ENCODE results near the gene KRIT1. TPM values are rescaled to one million over a fixed set of nuclear protein-coding genes. Genes with fewer than 3 reads are reported as not detected.

Gene KRIT1
- total RNA-seq, 1 donor from 2014 or later: 94.5 TPM

- no peak overlapping the region for H3K27ac ChIP-seq
- no peaks in the 10 kb centered on the region for H3K4me1 ChIP-seq
- TF ChIP-seq POLR2AphosphoS5 (IDR thresholded peaks at IDR 0.05; ENCODE audit: insufficient read depth in 1 of 2, low read depth in 1 of 2) (no peak), POLR2A (IDR thresholded peaks at IDR 0.05) (no peak), CTCF (IDR thresholded peaks at IDR 0.05) (no peak)
- no peak for DNase-seq (ENCODE audit: extremely low spot score in 2 of 2)
- no peaks in the 10 kb centered on the region for H3K27me3 ChIP-seq
- intact Hi-C loops (cut with DNase I): no loop called here
- no peaks in the 10 kb centered on the region for H3K9me3 ChIP-seq
- H3K4me3 ChIP-seq: no peak overlapping the region
- no peaks in the 10 kb centered on the region for H3K36me3 ChIP-seq
Observed at GRCh38 chr7:92156990-92157389, 88.7 kb downstream of the KRIT1 start.

DNA sequence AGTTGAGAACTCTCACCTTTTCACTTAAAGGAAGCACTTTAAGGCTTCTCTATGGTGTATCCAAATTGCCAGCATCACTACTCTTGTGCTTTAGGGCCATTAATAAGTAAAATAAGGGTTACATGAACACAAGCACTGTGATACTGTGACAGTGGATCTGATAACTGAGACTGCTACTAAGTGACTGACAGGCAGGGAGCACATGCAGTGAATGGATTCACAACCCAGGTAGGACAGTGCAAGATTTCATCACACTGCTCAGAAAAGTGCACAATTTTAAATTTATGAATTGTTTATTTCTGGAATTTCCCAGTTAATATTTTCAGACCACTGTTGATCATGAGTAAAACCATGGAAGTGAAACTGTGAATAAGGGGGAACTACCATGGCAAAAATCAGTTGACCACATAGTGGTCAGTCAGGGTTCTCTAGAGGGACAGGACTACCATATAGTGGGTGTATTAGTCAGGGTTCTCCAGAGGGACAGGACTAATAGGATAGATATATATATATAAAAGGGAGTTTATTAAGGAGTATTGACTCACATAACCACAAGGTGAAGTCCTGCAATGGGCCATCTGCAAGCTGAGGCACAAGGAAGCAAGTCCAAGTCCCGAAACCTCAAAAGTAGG is 90.5 kb downstream of the KRIT1 start:
- Histone ChIP-seq H3K27me3 (no peaks in the 10 kb centered on the region), H3K4me1 (no peaks in the 10 kb centered on the region), H3K27ac (no peak overlapping the region), H3K9me3 (no peaks in the 10 kb centered on the region), H3K4me3 (no peak overlapping the region), H3K36me3 (no peaks in the 10 kb centered on the region)
- intact Hi-C loops (cut with DNase I): no loop called here
- no peak for DNase-seq (ENCODE audit: extremely low spot score in 2 of 2)
- no peak for TF ChIP-seq POLR2A (IDR thresholded peaks at IDR 0.05)
- TF ChIP-seq CTCF (IDR thresholded peaks at IDR 0.05): no peak
- no peak for TF ChIP-seq POLR2AphosphoS5 (IDR thresholded peaks at IDR 0.05; ENCODE audit: insufficient read depth in 1 of 2, low read depth in 1 of 2)

DNA sequence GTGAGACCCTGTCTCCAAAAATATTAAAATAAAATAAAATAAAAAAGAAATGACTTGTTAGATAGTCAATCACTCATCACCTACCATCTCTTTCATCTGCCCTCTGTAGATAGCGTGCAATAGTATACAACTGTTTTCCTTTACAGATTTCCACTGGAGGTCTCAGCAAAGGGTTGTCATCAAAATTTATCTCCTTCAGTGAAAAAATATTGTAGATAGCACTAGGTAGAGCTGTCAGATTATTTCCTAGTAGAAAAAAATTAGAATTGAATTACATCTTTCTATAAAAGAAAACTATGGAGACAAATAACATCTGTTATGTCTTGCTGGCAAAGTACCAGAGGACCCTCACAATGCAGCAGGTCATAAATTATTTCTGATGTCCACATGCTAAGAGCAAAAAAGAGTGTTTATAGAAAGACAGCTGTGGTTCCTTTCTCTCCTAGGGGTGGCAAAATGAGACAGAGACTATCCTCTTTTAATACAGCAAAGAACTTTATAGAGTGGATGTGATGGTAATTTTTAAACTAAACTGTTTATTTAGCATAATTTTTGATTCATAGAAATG is 95.2 kb downstream of the KRIT1 start:
- H3K4me1 ChIP-seq: no peaks in the 10 kb centered on the region
- H3K36me3 ChIP-seq: no peaks in the 10 kb centered on the region
- H3K9me3 ChIP-seq: no peaks in the 10 kb centered on the region
- no peaks in the 10 kb centered on the region for H3K27me3 ChIP-seq
- TF ChIP-seq POLR2A (IDR thresholded peaks at IDR 0.05) (no peak), POLR2AphosphoS5 (IDR thresholded peaks at IDR 0.05; ENCODE audit: insufficient read depth in 1 of 2, low read depth in 1 of 2) (no peak), CTCF (IDR thresholded peaks at IDR 0.05) (no peak)
- DNase-seq (ENCODE audit: extremely low spot score in 2 of 2): no peak
- no peak overlapping the region for H3K4me3 ChIP-seq
- intact Hi-C loops (cut with DNase I): no loop called here
- no peak overlapping the region for H3K27ac ChIP-seq

DNA sequence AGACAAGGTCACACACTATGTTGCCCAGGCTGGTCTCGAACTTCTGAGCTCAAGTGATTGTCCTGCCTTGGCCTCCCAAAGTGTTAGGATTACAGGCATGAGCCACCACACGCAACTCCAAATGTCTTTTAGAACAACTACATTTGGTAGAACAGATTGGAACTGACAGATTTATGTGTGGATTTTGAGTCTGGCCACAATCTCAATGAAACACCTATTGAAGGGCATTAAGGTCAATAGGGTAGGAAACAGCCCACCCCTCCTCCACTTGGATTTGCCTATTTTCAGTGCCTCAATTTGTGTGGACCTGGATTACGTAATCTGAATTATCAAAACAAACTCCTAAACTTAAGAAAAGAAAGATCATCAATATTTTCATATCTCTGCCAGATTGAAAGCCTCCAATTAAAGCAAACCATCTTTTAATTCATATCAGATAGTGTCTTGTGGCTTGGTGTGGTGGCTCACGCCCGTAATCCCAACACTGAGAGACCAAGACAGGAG is 95.9 kb downstream of the KRIT1 start:
- no peak overlapping the region for H3K27ac ChIP-seq
- no peaks in the 10 kb centered on the region for H3K9me3 ChIP-seq
- no peaks in the 10 kb centered on the region for H3K27me3 ChIP-seq
- no peaks in the 10 kb centered on the region for H3K36me3 ChIP-seq
- DNase-seq (ENCODE audit: extremely low spot score in 2 of 2): no peak
- intact Hi-C loops (cut with DNase I): no loop called here
- no peaks in the 10 kb centered on the region for H3K4me1 ChIP-seq
- no peak overlapping the region for H3K4me3 ChIP-seq
- no peak for TF ChIP-seq CTCF (IDR thresholded peaks at IDR 0.05)
- TF ChIP-seq POLR2A (IDR thresholded peaks at IDR 0.05): no peak
- TF ChIP-seq POLR2AphosphoS5 (IDR thresholded peaks at IDR 0.05; ENCODE audit: insufficient read depth in 1 of 2, low read depth in 1 of 2): no peak

Small RNAs within 50 kb of the gene (microRNA-seq; reads per million reads assigned to microRNA genes)
- not detected for gene MIR1285-1 (ENCODE audit: borderline number of aligned reads, borderline replicate concordance)

Small RNAs within 50 kb of the gene (small RNA-seq; reads per million reads assigned to genes)
- gene MIR1285-1 (not detected), gene RF00019 (not detected)

Other genes starting within 250 kb of the KRIT1 start
- gene CYP51A1, start 111.4 kb downstream of the KRIT1 start, total RNA-seq: 39.0 TPM
- gene LRRD1, start 66.8 kb downstream of the KRIT1 start, total RNA-seq: 0.49 TPM
- 27.7 TPM for gene ANKIB1, start 60 bp upstream of the KRIT1 start, total RNA-seq
- 30.4 TPM for gene GATAD1, start 201.6 kb upstream of the KRIT1 start, total RNA-seq
- not detected for gene ERVW-1, start 232.0 kb upstream of the KRIT1 start, total RNA-seq